ENCODE measurements around the gene ISLR2. TPM values are rescaled to one million over a fixed set of nuclear protein-coding genes. Genes with fewer than 3 reads are reported as not detected.

ISLR2 gene
- total RNA-seq, 2 donors from 2014 or later: not detected

DNA sequence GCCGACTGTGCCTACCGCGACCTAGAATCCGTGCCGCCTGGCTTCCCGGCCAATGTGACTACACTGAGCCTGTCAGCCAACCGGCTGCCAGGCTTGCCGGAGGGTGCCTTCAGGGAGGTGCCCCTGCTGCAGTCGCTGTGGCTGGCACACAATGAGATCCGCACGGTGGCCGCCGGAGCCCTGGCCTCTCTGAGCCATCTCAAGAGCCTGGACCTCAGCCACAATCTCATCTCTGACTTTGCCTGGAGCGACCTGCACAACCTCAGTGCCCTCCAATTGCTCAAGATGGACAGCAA, 44.5 kb downstream of the ISLR2 start:
- Mint-ChIP-seq H3K4me1 (no peaks in the 10 kb centered on the region), H3K36me3 (ENCODE audit: low read depth) (no peaks in the 10 kb centered on the region), H3K9me3 (no peaks in the 10 kb centered on the region), H3K27me3 (peaks cover 5% of the 10 kb centered on the region), H3K4me3 (no peak overlapping the region), H3K27ac (no peak overlapping the region)
- no peak for ATAC-seq (replicated peaks)

GRCh38 chr15:74175271-74176191, 45.1 kb downstream of the ISLR2 start:
- Mint-ChIP-seq H3K4me1 (no peaks in the 10 kb centered on the region), H3K27me3 (peaks cover 9% of the 10 kb centered on the region), H3K4me3 (no peak overlapping the region), H3K27ac (no peak overlapping the region), H3K36me3 (ENCODE audit: low read depth) (no peaks in the 10 kb centered on the region), H3K9me3 (no peaks in the 10 kb centered on the region)
- ATAC-seq (replicated peaks): no peak

DNA sequence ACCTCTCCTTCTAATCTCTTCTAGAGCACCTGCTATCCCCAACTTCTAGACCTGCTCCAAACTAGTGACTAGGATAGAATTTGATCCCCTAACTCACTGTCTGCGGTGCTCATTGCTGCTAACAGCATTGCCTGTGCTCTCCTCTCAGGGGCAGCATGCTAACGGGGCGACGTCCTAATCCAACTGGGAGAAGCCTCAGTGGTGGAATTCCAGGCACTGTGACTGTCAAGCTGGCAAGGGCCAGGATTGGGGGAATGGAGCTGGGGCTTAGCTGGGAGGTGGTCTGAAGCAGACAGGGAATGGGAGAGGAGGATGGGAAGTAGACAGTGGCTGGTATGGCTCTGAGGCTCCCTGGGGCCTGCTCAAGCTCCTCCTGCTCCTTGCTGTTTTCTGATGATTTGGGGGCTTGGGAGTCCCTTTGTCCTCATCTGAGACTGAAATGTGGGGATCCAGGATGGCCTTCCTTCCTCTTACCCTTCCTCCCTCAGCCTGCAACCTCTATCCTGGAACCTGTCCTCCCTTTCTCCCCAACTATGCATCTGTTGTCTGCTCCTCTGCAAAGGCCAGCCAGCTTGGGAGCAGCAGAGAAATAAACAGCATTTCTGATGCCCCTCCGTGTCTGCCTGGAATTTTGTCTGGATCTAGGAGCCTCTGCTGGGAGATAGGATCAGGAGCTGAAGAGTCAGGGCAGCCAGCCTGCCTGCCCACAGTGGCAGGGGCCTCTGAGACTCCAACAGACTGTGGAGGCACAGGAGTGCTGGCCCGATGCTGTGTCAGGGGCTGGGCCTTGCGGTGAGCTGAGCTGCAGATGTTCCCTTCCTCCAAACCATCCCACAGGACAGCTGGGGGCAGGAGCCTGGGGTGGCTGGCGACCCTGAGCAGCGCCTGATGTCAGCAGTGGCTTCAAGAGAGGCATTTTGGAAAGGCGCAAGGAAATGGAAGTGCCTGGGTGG, 46.2 kb downstream of the ISLR2 start:
- H3K27ac Mint-ChIP-seq: no peak overlapping the region
- no peak for ATAC-seq (replicated peaks)
- no peaks in the 10 kb centered on the region for H3K9me3 Mint-ChIP-seq
- peaks cover 11% of the 10 kb centered on the region for H3K27me3 Mint-ChIP-seq
- no peaks in the 10 kb centered on the region for H3K36me3 Mint-ChIP-seq (ENCODE audit: low read depth)
- H3K4me1 Mint-ChIP-seq: no peaks in the 10 kb centered on the region
- no peak overlapping the region for H3K4me3 Mint-ChIP-seq

GRCh38 chr15:74178326-74179100, 48.1 kb downstream of the ISLR2 start:
- no peak overlapping the region for H3K4me3 Mint-ChIP-seq
- no peak overlapping the region for H3K27ac Mint-ChIP-seq
- ATAC-seq (replicated peaks): no peak
- no peaks in the 10 kb centered on the region for H3K36me3 Mint-ChIP-seq (ENCODE audit: low read depth)
- H3K4me1 Mint-ChIP-seq: no peaks in the 10 kb centered on the region
- H3K27me3 Mint-ChIP-seq: peaks cover 11% of the 10 kb centered on the region
- no peaks in the 10 kb centered on the region for H3K9me3 Mint-ChIP-seq

GRCh38 chr15:74179101-74179841, 48.9 kb downstream of the ISLR2 start:
- Mint-ChIP-seq H3K27me3 (peaks cover 11% of the 10 kb centered on the region), H3K9me3 (no peaks in the 10 kb centered on the region), H3K4me1 (no peaks in the 10 kb centered on the region), H3K4me3 (no peak overlapping the region), H3K27ac (no peak overlapping the region), H3K36me3 (ENCODE audit: low read depth) (no peaks in the 10 kb centered on the region)
- ATAC-seq (replicated peaks): no peak

- Mint-ChIP-seq H3K4me1 (no peaks in the 10 kb centered on the region), H3K27me3 (peaks cover 11% of the 10 kb centered on the region), H3K36me3 (ENCODE audit: low read depth) (no peaks in the 10 kb centered on the region), H3K4me3 (no peak overlapping the region), H3K27ac (no peak overlapping the region), H3K9me3 (no peaks in the 10 kb centered on the region)
- ATAC-seq (replicated peaks): no peak
These were observed 49.8 kb downstream of the ISLR2 start for GRCh38 chr15:74179983-74180880.

DNA sequence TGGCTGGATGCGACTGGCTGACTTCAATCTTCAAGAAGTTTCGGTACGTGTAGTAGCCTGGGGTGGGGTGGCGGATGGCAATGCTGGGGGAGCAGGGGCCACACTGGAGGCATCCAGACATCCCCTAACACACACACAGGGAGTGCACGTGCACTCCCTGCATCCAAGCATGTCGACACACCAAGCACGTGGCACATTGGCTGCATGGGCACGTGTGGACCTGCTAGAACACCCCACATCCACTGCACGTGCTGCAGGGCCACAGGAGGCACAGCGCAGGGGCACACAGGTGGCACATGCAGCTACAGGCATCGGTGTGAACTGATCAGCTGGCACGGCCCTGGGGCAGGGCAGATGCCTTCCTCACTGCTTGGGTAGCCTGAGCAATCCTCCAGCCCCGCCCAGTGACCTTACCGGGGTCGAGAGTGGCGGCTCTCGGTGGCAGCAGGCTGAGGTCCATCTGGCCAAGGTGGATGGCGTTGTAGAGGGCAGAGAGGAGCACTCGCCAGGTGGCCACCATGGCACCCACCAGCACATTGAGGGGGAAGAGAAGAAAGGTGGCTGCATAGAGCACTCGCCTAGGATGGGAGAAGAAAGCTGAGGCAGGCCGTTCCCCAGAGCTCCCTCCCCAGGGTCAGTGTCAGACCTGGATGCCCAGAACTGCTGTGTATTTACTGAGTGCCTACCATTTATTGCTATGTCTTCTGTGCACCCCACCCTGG, 50.7 kb downstream of the ISLR2 start:
- peaks cover 11% of the 10 kb centered on the region for H3K27me3 Mint-ChIP-seq
- H3K9me3 Mint-ChIP-seq: no peaks in the 10 kb centered on the region
- H3K4me1 Mint-ChIP-seq: no peaks in the 10 kb centered on the region
- no peak for ATAC-seq (replicated peaks)
- no peaks in the 10 kb centered on the region for H3K36me3 Mint-ChIP-seq (ENCODE audit: low read depth)
- H3K27ac Mint-ChIP-seq: no peak overlapping the region
- no peak overlapping the region for H3K4me3 Mint-ChIP-seq

GRCh38 chr15:74182131-74182530, 51.7 kb downstream of the ISLR2 start:
- Mint-ChIP-seq H3K9me3 (no peaks in the 10 kb centered on the region), H3K27ac (no peak overlapping the region), H3K4me3 (no peak overlapping the region), H3K27me3 (peaks cover 12% of the 10 kb centered on the region), H3K4me1 (peaks cover 1% of the 10 kb centered on the region), H3K36me3 (ENCODE audit: low read depth) (no peaks in the 10 kb centered on the region)
- no peak for ATAC-seq (replicated peaks)

DNA sequence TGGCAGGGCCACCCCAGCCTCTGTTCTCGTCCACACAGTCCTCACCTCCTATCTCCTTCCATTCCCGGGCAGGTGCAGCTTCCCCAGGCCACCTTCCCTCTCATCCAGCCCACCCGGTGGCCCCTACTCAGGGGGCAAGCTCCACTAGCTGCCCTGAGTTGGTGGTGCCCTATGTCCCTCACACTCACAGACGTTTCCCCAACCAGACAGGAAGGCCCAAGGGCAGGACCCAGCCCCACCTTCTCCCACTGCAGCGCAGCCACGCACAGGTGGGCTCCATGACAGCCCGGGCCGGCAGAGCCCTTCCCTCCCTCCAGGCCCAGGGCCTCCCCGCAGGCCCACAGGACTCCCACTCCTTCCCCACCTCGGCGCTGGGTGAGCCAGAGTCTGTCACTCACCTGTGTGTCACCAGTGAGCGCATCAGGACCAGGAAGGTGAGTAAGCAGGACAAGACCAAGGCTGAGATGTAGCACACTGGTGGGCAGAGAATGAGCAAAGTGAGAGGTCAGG, 54.3 kb downstream of the ISLR2 start:
- H3K9me3 Mint-ChIP-seq: no peaks in the 10 kb centered on the region
- peak; percentile 78 for ATAC-seq (replicated peaks)
- H3K4me1 Mint-ChIP-seq: peaks cover 4% of the 10 kb centered on the region
- H3K27me3 Mint-ChIP-seq: peaks cover 10% of the 10 kb centered on the region
- H3K4me3 Mint-ChIP-seq: no peak overlapping the region
- no peak overlapping the region for H3K27ac Mint-ChIP-seq
- H3K36me3 Mint-ChIP-seq (ENCODE audit: low read depth): no peaks in the 10 kb centered on the region

DNA sequence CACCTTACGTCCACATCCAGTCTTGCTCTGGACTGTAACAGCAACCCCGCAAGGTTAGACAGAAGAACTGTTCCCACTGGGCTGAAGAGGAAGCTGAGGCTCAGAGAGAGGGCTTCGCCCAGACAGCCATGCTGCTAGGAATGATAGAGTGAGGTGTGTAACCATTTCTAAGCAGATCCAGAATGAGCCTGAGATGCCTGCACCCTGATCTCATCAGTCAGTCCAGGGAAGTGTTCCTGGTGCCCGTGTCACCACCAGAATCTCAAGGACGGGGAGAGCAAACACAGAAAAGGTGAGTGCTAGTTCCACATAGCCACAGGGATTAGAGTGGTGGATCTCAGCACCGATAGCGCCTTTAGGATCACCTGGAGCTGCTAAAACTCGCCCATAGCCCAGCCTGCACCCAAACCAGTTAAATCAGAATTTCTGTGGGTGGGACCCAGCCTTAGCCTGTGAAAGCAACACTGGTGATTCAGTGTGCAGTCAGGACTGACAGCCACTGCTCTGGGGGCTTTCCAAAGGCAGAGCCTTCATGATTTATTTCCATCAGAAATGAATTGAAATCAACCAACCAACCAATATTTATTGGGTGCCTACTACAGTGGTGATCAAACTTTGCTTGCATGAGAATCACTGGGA, 55.4 kb downstream of the ISLR2 start:
- Mint-ChIP-seq H3K9me3 (no peaks in the 10 kb centered on the region), H3K27me3 (peaks cover 3% of the 10 kb centered on the region), H3K36me3 (ENCODE audit: low read depth) (no peaks in the 10 kb centered on the region), H3K4me1 (peaks cover 4% of the 10 kb centered on the region), H3K4me3 (no peak overlapping the region), H3K27ac (no peak overlapping the region)
- peak; percentile 57 for ATAC-seq (replicated peaks)

Data from activated T-helper 17 cell treated with anti-CD3 and anti-CD28 coated beads, Interleukin-2, amount 50 U/mL, for 72 hours (primary cell).